WTC11 (cell line): ENCODE results near the gene LTBP1. TPM values are rescaled to one million over a fixed set of nuclear protein-coding genes. Genes with fewer than 3 reads are reported as not detected.

Experiments used
- ATAC-seq: fragments of 200-7000 bp; cut with Tn5 transposase; 2 replicates; pipeline ENCODE4 v1.10.0; 2021; ENCODE audit warnings: mild to moderate bottlenecking, moderate library complexity
- CTCF ChIA-PET: fragments of 300-600 bp; sonication (Branson Sonifier 250); formaldehyde crosslinking; loops from one replicate; lab custom pipeline; 2021; ENCODE audit warnings: antibody characterized with exemption; lab: Charles Lee
- POLR2A ChIA-PET: fragments of 350-600 bp; sonication (Branson Sonifier 250); formaldehyde crosslinking; loops from one replicate; lab custom pipeline; 2021; ENCODE audit warnings: antibody characterized with exemption; lab: Charles Lee
- DNase-seq: peaks from one replicate; pipeline ENCODE4 v3.0.0; 2021; ENCODE audit warnings: low spot score
- H3K27ac Mint-ChIP-seq: 2 replicates; pipeline ENCODE4 v1.8.0; 2021; ENCODE audit warnings: mixed read lengths
- H3K27me3 Mint-ChIP-seq: 2 replicates; pipeline ENCODE4 v1.8.0; 2021; ENCODE audit warnings: low read depth, mild to moderate bottlenecking, moderate library complexity, mixed read lengths
- H3K36me3 Mint-ChIP-seq: 2 replicates; pipeline ENCODE4 v1.8.0; 2021; ENCODE audit warnings: mixed read lengths
- H3K4me1 Mint-ChIP-seq: 2 replicates; pipeline ENCODE4 v1.8.0; 2022; ENCODE audit warnings: mixed read lengths
- H3K4me3 Mint-ChIP-seq: 2 replicates; pipeline ENCODE4 v1.8.0; 2021; ENCODE audit warnings: mild to moderate bottlenecking, moderate library complexity, mixed read lengths
- H3K9me3 Mint-ChIP-seq: 2 replicates; pipeline ENCODE4 v1.8.0; 2021; ENCODE audit warnings: mixed read lengths
- AFF4 ChIP-seq: sonication (generic); formaldehyde crosslinking; IDR thresholded peaks from 2 replicates; pipeline ENCODE4 v1.8.1; 2023; ENCODE audit warnings: mild to moderate bottlenecking, missing genetic modification reagents, borderline replicate concordance
- CBFB ChIP-seq: sonication (generic); formaldehyde crosslinking; IDR thresholded peaks from 2 replicates; pipeline ENCODE4 v1.8.1; 2022; ENCODE audit warnings: mild to moderate bottlenecking, low read depth, missing genetic modification reagents
- CREB1 ChIP-seq: sonication (generic); formaldehyde crosslinking; IDR thresholded peaks from 2 replicates; pipeline ENCODE4 v1.8.0; 2023; ENCODE audit warnings: mild to moderate bottlenecking, missing genetic modification reagents
- EMX1 ChIP-seq: fragments of 250-450 bp; sonication (Bioruptor Pico); IDR thresholded peaks from 2 replicates; pipeline ENCODE4 v1.8.0; 2021; ENCODE audit warnings: mild to moderate bottlenecking
- ERG ChIP-seq: fragments of 250-450 bp; sonication (Bioruptor Pico); IDR thresholded peaks from 2 replicates; pipeline ENCODE4 v1.8.0; 2021; ENCODE audit warnings: mild to moderate bottlenecking
- ESRRA ChIP-seq: sonication (generic); formaldehyde crosslinking; IDR thresholded peaks from 2 replicates; pipeline ENCODE4 v1.8.1; 2022; ENCODE audit warnings: mild to moderate bottlenecking, missing genetic modification reagents, borderline replicate concordance
- GABPB1 ChIP-seq: sonication (generic); formaldehyde crosslinking; IDR thresholded peaks from 2 replicates; pipeline ENCODE4 v1.8.1; 2023; ENCODE audit warnings: mild to moderate bottlenecking, missing genetic modification reagents
- IRF1 ChIP-seq: sonication (generic); formaldehyde crosslinking; IDR thresholded peaks from 2 replicates; pipeline ENCODE4 v1.8.0; 2023; ENCODE audit warnings: missing genetic modification reagents
- IRF2 ChIP-seq: sonication (generic); formaldehyde crosslinking; IDR thresholded peaks from 2 replicates; pipeline ENCODE4 v1.8.0; 2022; ENCODE audit warnings: low read depth, missing genetic modification reagents, borderline replicate concordance
- KAT7 ChIP-seq: sonication (generic); formaldehyde crosslinking; IDR thresholded peaks from 2 replicates; pipeline ENCODE4 v1.8.1; 2023; ENCODE audit warnings: missing genetic modification reagents, mild to moderate bottlenecking, borderline replicate concordance
- NFE2L1 ChIP-seq: sonication (generic); formaldehyde crosslinking; IDR thresholded peaks from 2 replicates; pipeline ENCODE4 v1.8.1; 2023; ENCODE audit warnings: missing genetic modification reagents
- SMAD4 ChIP-seq: sonication (generic); formaldehyde crosslinking; IDR thresholded peaks from 2 replicates; pipeline ENCODE4 v1.8.0; 2022; ENCODE audit warnings: mild to moderate bottlenecking, missing genetic modification reagents
- ZNF121 ChIP-seq: sonication (generic); formaldehyde crosslinking; IDR thresholded peaks from 2 replicates; pipeline ENCODE4 v1.8.0; 2023; ENCODE audit warnings: missing genetic modification reagents
- ZNF138 ChIP-seq: sonication (generic); formaldehyde crosslinking; conservative IDR thresholded peaks from 2 replicates; pipeline ENCODE4 v1.8.1; 2022; ENCODE audit warnings: mild to moderate bottlenecking, moderate library complexity, missing genetic modification reagents
- ZNF232 ChIP-seq: sonication (generic); formaldehyde crosslinking; IDR thresholded peaks from 2 replicates; pipeline ENCODE4 v1.8.0; 2022; ENCODE audit warnings: mild to moderate bottlenecking, missing genetic modification reagents
- ZNF317 ChIP-seq: sonication (generic); formaldehyde crosslinking; IDR thresholded peaks from 2 replicates; pipeline ENCODE4 v1.8.1; 2023; ENCODE audit warnings: low read depth, mild to moderate bottlenecking, moderate library complexity, missing genetic modification reagents, borderline replicate concordance
- total RNA-seq: library from RNA; stranded (reverse); gene quantifications from 3 replicates; pipeline ENCODE4 v1.2.3, GENCODE V29; 2021
- TF ChIP-seq, protein P1 (sequence below): fragments of 250-450 bp; sonication (Bioruptor Pico); IDR thresholded peaks from 2 replicates; pipeline ENCODE4 v1.9.0; 2021; ENCODE audit warnings: mild to moderate bottlenecking, borderline replicate concordance
- TF ChIP-seq, protein P2 (sequence below): sonication (generic); formaldehyde crosslinking; IDR thresholded peaks from 2 replicates; pipeline ENCODE4 v1.8.1; 2022; ENCODE audit warnings: mild to moderate bottlenecking, missing genetic modification reagents, moderate library complexity, borderline replicate concordance

The LTBP1 gene
- total RNA-seq, 1 experiment from 2014 or later: 33.6 TPM

GRCh38 chr2:33195891-33196290 lies 249.1 kb downstream of the LTBP1 start:
- no peak for DNase-seq
- ChIA-PET POLR2A (no interaction called here), CTCF (no interaction called here)
- Mint-ChIP-seq H3K4me3 (no peak overlapping the region), H3K27ac (no peak overlapping the region), H3K4me1 (peaks cover 14% of the 10 kb centered on the region), H3K27me3 (no peaks in the 10 kb centered on the region)
- ATAC-seq: no peak
- TF ChIP-seq CREB1 (CRISPR knock-in tag) (no peak), SMAD4 (CRISPR knock-in tag) (no peak), ZNF121 (CRISPR knock-in tag) (no peak), IRF2 (no peak)
- TF ChIP-seq, protein P1, sequence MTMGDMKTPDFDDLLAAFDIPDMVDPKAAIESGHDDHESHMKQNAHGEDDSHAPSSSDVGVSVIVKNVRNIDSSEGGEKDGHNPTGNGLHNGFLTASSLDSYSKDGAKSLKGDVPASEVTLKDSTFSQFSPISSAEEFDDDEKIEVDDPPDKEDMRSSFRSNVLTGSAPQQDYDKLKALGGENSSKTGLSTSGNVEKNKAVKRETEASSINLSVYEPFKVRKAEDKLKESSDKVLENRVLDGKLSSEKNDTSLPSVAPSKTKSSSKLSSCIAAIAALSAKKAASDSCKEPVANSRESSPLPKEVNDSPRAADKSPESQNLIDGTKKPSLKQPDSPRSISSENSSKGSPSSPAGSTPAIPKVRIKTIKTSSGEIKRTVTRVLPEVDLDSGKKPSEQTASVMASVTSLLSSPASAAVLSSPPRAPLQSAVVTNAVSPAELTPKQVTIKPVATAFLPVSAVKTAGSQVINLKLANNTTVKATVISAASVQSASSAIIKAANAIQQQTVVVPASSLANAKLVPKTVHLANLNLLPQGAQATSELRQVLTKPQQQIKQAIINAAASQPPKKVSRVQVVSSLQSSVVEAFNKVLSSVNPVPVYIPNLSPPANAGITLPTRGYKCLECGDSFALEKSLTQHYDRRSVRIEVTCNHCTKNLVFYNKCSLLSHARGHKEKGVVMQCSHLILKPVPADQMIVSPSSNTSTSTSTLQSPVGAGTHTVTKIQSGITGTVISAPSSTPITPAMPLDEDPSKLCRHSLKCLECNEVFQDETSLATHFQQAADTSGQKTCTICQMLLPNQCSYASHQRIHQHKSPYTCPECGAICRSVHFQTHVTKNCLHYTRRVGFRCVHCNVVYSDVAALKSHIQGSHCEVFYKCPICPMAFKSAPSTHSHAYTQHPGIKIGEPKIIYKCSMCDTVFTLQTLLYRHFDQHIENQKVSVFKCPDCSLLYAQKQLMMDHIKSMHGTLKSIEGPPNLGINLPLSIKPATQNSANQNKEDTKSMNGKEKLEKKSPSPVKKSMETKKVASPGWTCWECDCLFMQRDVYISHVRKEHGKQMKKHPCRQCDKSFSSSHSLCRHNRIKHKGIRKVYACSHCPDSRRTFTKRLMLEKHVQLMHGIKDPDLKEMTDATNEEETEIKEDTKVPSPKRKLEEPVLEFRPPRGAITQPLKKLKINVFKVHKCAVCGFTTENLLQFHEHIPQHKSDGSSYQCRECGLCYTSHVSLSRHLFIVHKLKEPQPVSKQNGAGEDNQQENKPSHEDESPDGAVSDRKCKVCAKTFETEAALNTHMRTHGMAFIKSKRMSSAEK (CRISPR knock-in tag): no peak
- TF ChIP-seq, all 79 proteins: peak for 0
- peaks cover 3% of the 10 kb centered on the region; the same call in 1 of the 2 replicates for H3K36me3 Mint-ChIP-seq
- H3K9me3 Mint-ChIP-seq: 0 out of 2 replicates have a peak, but pooled peaks cover 3% of the 10 kb centered on the region

- DNase-seq: no peak
- TF ChIP-seq IRF1 (CRISPR knock-in tag) (no peak), ESRRA (CRISPR knock-in tag) (no peak), GABPB1 (CRISPR knock-in tag) (no peak), ZNF317 (no peak), ZNF121 (CRISPR knock-in tag) (no peak), ZNF232 (CRISPR knock-in tag) (no peak), NFE2L1 (CRISPR knock-in tag) (no peak), CBFB (no peak), AFF4 (CRISPR knock-in tag) (no peak), KAT7 (CRISPR knock-in tag) (no peak), ZNF138 (CRISPR knock-in tag) (no peak), EMX1 (CRISPR knock-in tag) (no peak), ERG (CRISPR knock-in tag) (no peak), IRF2 (no peak)
- TF ChIP-seq, protein P2, sequence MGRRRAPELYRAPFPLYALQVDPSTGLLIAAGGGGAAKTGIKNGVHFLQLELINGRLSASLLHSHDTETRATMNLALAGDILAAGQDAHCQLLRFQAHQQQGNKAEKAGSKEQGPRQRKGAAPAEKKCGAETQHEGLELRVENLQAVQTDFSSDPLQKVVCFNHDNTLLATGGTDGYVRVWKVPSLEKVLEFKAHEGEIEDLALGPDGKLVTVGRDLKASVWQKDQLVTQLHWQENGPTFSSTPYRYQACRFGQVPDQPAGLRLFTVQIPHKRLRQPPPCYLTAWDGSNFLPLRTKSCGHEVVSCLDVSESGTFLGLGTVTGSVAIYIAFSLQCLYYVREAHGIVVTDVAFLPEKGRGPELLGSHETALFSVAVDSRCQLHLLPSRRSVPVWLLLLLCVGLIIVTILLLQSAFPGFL (CRISPR knock-in tag): no peak
- no peak overlapping the region for H3K4me3 Mint-ChIP-seq
- ChIA-PET CTCF (interaction anchor here (1.0 kb wide), 1 partner anchor 12 kb away, joined by 3 read pairs; no protein-coding TSS in a partner anchor), POLR2A (no interaction called here)
- peaks cover 14% of the 10 kb centered on the region for H3K4me1 Mint-ChIP-seq
- H3K9me3 Mint-ChIP-seq: 0 out of 2 replicates have a peak, but pooled peaks cover 3% of the 10 kb centered on the region
- no peak for ATAC-seq
- peaks cover 3% of the 10 kb centered on the region; the same call in 1 of the 2 replicates for H3K36me3 Mint-ChIP-seq
- H3K27me3 Mint-ChIP-seq: no peaks in the 10 kb centered on the region
- H3K27ac Mint-ChIP-seq: no peak overlapping the region
Measured at GRCh38 chr2:33196700-33197099, 249.9 kb downstream of the LTBP1 start.
